ENCODE results near the gene FADS1. TPM values are rescaled to one million over a fixed set of nuclear protein-coding genes. Genes with fewer than 3 reads are reported as not detected.

Gene FADS1
- polyA plus RNA-seq, 4 donors, result 38.1 to 47.0 (median 41.5) TPM

Other genes with a start within 250 kb of the FADS1 start
- 1 to 10 TPM; 4.7 to 7.5 (median 5.2) TPM for gene SYT7, start 235.9 kb downstream of the FADS1 start, polyA plus RNA-seq (ENCODE audit: insufficient read length in 4 of 4)
- gene DAGLA, start 136.6 kb downstream of the FADS1 start, polyA plus RNA-seq (ENCODE audit: insufficient read length in 4 of 4), result 1 to 10 TPM; 3.3 to 4.7 (median 3.4) TPM
- 10 to 100 TPM; 20.9 to 23.2 (median 21.9) TPM for gene MYRF, start 64.4 kb downstream of the FADS1 start, polyA plus RNA-seq (ENCODE audit: insufficient read length in 4 of 4)
- gene TMEM258, start 24.4 kb downstream of the FADS1 start, polyA plus RNA-seq (ENCODE audit: insufficient read length in 4 of 4), result 100 to 1,000 TPM; 153 to 199 (median 169) TPM
- 10 to 100 TPM; 34.4 to 41.0 (median 38.8) TPM for gene FEN1, start 24.1 kb downstream of the FADS1 start, polyA plus RNA-seq (ENCODE audit: insufficient read length in 4 of 4)
- gene FADS2, start 11.3 kb upstream of the FADS1 start, polyA plus RNA-seq (ENCODE audit: insufficient read length in 4 of 4), result 100 to 1,000 TPM in 1 of 4 donors, 10 to 100 TPM in 3; 86.1 to 110 (median 94.1) TPM
- gene FADS3, start 74.5 kb upstream of the FADS1 start, polyA plus RNA-seq (ENCODE audit: insufficient read length in 4 of 4), result 10 to 100 TPM; 15.8 to 20.6 (median 18.3) TPM
- 10 to 100 TPM; 19.7 to 29.7 (median 21.9) TPM for gene RAB3IL1, start 100.6 kb upstream of the FADS1 start, polyA plus RNA-seq (ENCODE audit: insufficient read length in 4 of 4)
- gene BEST1, start 133.3 kb upstream of the FADS1 start, polyA plus RNA-seq (ENCODE audit: insufficient read length in 4 of 4), result 1 to 10 TPM; 4.1 to 4.8 (median 4.4) TPM
- gene FTH1, start 150.6 kb upstream of the FADS1 start, polyA plus RNA-seq (ENCODE audit: insufficient read length in 4 of 4), result 1,000 to 10,000 TPM; 2,113 to 2,527 (median 2,145) TPM

Measured in right renal pelvis (tissue), 4 donors.